Left renal cortex interstitium (tissue), 4 donors: Measurements from ENCODE around the gene INSIG1. TPM values are rescaled to one million over a fixed set of nuclear protein-coding genes. Genes with fewer than 3 reads are reported as not detected.

Source experiments
- DNase-seq, 4 donors: peaks; one replicate each; pipeline ENCODE4 v3.0.0-alpha.2; 2013; ENCODE audit warnings: low read depth in 4 of 4, low spot score in 2 of 4, missing footprints in 1 of 4
- polyA plus RNA-seq, 4 donors: library from polyadenylated mRNA; unstranded; fragments of 120-200 nt; gene quantifications; one replicate each; pipeline ENCODE4 v1.2.1, GENCODE V29; 2013; ENCODE audit not compliant: insufficient read length in 4 of 4

Gene INSIG1
- polyA plus RNA-seq, 4 donors, result 24.7 to 38.0 (median 29.3) TPM

DNA sequence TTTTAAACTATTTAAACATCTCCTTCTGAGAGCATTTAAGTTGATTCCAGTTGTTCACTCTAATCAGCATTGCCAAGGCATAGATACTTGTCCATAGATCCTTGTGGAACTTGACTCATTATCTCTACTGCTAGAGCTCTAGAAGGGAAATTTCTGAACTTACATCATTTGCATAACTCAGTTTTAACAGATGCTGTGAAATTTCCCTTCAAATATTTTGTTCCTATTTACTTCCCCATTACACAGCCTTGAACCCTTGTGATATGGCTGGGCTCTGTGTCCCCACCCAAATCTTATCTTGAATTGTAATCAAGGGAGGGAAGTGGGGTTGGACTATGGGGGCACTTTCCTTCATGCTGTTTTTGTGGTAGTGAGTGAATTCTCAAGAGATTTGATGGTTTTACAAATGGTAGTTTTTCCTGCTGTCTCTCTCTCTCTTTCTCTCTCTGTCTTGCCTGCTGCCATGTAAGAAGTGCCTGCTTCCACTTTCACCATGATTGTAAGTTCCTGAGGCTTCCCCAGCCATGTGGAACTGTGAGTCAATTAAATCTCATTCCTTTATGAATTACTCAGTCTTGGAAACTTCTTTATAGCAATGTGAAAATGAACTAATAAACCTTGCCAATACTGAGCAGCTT is 25.4 kb downstream of the INSIG1 start:
- DNase-seq, result no peak

- DNase-seq, result no peak
Measured at GRCh38 chr7:155324012-155324917, 26.6 kb downstream of the INSIG1 start.

DNA sequence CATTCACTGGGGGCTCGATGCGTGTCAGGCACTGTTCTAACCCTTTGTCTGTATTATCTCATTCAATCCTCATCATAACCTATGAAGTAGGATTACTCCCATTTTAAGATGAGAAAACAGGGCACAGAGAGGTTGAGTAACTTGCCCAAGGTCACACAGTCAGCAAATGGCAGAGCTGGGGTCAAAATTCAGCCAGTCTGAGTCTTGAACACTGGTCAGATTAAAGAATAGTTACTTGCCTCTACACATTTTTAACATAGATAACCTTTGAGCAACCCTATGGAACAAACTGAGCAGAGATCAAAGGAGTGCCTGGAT is 27.2 kb downstream of the INSIG1 start:
- no peak for DNase-seq

DNA sequence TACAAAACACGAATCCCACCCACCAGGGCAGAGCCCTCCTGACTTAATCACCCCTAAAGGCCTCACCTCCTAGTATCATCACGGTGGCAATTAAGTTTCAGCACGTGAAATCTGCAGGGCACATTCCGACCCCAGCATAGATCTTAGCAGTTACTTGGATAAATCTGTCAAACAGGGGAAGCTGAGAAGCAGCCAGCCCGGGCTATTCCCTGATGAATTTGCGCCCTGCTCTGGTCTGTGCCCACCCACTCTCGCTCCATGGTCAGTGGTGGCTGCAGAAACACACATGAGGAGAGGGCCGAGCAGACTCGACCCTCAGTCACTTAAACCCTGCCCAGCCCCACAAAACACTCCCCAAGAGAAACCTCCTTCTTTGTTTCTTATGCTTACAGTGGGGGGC is 28.7 kb downstream of the INSIG1 start:
- no peak for DNase-seq

GRCh38 chr7:155327590-155328320 is 30.1 kb downstream of the INSIG1 start:
- no peak for DNase-seq

GRCh38 chr7:155329225-155329624 is 31.5 kb downstream of the INSIG1 start:
- no peak for DNase-seq

DNA sequence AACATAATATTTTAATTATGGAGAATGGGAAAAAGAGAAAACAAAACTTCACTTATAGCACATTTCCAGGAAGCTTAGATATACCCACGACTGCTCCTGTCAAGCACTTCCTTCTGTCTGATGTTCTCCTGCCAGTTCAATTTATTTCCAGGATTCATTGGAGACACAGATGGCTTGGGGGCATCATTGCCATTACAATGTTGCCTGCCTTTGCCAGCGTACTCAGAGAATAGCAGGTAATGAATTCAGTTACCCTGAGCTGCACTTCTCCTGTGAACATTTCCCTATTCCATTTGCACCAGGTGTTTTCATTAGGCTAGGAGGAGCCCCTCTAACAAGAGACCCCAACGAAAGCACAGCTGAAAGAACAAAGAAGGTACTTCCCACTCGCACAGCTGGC is 33.7 kb downstream of the INSIG1 start:
- no peak for DNase-seq

GRCh38 chr7:155333346-155334234 is 35.9 kb downstream of the INSIG1 start:
- DNase-seq, result no peak

DNA sequence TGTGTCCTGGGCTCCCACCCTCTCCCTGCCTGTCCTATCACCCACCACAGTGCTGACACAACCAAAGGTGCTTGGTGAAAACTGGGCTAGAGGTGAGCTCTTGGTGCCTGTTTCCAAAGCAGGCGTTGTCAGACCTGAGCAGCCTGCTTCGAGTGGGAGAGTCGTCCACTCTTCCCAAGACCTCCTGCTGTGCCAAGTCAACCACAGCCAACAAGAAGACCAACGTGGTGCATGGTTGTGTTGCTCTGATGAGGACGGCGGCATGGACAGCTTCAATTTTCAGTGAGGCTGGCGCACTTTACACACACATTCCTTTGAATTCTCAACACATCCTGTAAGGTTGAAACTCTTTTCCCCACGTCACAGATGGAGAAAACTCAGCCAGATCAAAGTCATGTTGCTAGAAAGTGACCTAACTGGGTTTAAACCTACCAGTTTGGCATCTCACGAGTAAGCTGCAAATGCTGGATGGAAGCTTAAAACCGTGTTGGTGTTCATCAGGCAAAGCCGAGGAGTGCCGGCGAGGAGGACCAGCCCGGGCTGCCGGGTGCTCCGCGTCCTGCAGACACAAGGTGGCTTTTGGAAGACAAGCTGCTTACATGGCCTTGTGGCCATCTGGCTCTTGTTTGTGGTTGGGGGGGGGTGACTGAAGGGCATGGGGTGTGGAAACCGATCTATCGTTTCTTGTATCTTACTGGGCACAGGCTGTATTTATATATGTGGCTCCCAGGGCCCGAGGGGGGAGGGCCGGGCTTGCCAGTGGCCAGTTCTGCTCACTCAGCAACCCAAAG is 39.3 kb downstream of the INSIG1 start:
- DNase-seq, result no peak

DNA sequence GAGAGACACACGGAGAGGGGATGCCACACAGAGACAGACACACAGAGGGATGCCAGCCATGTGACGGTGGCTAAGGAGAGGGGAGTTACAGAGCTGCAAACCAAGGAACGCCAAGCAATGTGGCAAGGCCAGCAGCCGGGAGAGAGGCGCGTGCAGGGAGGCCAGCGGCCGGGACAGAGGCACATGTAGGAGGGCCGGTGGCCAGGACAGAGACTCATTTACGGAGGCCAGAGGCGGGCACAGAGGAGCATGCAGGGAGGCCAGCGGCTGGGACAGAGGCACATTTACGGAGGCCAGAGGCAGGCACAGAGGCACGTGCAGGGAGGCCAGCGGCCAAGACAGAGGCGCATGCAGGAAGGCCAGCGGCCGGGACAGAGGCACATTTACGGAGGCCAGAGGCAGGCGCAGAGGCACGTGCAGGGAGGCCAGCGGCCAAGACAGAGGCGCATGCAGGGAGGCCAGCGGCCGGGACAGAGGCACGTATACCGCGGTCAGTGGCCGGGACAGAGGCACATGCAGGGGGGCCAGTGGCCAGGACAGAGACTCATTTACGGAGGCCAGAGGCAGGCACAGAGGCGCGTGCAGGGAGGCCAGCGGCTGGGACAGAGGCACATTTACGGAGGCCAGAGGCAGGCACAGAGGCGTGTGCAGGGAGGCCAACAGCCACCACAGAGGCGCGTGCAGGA is 40.4 kb downstream of the INSIG1 start:
- DNase-seq, result no peak

DNA sequence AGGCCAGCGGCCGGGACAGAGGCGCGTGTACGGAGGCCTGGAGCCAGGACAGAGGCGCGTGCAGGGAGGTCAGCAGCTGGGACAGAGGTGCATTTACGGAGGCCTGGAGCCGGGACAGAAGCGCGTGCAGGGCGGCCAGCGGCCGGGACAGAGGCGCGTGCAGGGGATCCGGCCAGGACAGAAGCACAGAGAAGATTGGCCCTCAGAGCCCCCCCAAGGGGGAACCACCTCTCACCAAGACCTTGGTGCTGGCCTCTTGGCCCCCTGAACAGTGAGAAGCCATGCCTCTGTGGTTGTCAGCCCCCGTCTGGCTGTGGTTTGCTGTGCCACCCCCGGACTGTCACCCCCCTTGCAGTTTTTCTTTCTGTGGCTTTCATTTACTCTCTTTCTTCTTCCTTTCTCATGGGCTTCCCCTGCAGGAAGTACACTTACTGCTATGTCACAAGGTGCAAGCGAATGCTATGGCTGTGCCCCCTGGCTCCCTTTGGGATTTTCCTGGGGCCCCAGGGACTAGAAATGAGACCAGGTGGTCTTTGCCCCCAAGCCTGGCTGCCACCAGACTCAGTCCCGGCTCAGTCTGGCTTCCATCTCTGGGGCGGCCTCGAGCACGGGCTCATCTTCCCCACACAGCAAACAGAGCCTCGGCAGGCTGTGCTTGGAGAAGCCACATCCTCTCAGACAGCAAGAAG is 41.1 kb downstream of the INSIG1 start:
- DNase-seq, result no peak

- no peak for DNase-seq
Measured at GRCh38 chr7:155339474-155339873, 41.8 kb downstream of the INSIG1 start.

DNA sequence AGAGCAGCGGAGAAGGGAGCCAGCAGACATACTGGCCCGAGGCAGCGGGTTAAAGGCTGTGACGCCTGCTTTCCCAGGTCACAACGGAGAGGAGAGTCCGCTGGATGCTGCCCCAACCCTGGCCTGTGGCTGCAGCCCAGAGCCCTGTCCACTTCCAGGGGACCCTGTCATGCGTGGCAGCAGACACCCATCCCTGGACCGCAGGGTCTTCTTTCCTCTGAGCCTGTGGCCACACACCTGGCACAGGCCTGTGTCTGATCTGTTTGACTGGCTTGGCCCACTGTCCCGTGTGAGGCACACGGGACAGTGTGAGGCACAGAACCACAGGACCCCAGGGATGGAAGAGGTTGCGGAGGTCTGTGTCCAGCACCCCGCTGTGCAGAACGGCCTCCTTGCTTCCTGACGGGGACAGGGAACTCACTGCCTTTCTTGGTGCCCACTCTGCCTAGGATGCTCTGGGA is 42.4 kb downstream of the INSIG1 start:
- DNase-seq, result no peak

DNA sequence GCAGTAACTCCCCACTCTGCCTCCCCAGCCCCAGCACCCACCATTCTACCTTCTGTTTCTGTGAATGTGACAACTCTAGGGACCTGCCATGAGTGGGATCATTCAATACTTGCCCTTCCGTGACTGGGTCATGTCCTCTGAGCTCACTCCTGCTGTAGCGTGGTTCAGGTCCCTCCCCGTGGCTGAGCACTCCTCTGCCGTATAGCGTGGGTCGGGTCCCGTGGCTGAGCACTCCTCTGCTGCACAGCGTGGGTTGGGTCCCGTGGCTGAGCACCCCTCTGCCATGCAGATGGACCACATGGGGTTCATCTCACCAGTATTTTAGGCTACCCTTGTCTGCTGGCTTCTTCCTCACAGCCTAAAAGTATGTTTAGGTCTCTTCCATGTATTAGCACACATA is 43.0 kb downstream of the INSIG1 start:
- DNase-seq, result no peak

DNA sequence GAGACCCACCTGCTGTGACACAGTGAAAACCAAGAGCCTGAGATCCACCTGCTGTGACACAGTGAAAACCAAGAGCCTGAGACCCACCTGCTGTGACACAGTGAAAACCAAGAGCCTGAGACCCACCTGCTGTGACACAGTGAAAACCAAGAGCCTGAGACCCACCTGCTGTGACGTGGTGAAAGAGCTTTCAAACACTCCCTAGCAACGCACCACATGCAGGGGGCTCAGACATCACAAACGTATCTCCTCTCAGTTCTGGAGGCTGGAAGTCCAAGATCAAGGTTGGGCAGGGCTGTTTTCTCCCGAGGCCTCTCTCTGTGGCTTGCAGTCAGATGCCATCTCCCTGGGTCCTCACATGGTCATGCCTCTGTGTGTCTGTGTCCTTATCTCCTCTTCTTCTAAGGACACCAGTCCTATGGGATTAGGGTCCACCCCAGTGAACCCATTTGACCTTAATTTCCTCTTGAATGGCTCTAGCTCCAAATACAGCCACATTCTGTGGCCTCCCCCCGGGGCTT is 43.8 kb downstream of the INSIG1 start:
- no peak for DNase-seq

DNA sequence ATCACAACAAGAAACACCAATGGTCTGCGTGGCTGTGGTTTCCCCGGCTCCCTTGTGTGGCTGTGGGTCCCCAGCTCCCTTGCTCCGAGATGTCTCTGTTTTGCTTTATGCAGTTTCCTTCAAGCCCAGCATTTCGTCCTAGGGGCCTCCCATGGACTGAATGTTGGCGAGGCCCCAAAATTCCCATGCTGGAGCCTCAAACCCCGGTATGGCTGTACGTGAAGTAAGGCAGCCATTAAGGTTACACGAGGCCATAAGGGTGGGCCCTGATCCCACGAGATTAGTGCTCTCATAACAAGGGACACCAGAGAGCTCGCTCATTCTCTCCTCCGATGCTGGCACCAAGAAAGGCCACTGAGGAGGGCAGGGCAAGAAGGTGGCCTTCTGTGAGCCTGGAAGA is 44.6 kb downstream of the INSIG1 start:
- no peak for DNase-seq

- no peak for DNase-seq
Measured at GRCh38 chr7:155343150-155343549, 45.5 kb downstream of the INSIG1 start.

DNA sequence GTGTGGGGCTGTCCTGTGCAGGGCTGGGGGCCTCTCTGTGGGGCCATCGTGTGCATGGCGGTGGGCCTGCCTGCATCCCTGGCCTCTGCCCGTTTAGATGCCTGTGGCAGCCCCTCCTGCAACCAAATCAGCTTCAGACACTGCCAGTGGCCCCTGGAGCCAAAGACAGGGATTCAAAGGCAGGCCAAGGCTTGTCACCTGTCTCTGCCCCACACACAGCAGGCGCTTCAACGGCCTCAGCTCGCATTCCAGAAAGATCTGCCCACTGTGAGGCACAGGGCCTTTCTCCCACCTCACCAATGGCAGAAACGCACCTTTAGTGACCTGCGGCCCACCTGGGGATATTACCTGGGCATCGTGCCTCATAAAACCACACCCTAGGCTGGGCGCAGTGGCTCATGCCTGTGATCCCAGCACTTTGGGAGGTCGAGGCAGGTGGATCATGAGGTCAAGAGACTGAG is 46.0 kb downstream of the INSIG1 start:
- no peak for DNase-seq
